Activated CD4-positive, alpha-beta T cell treated with anti-CD3 and anti-CD28 coated beads, Interleukin-2, amount 50 U/mL, for 24 hours (primary cell): ENCODE results near the gene ASXL1.
"Not testable (repeated sequence)": the region's sequence is repeated elsewhere in the genome, so short reads cannot be mapped to it uniquely, and the experiment has no call there.

ENCODE experiments used
- DNase-seq, 2 donors: peaks; one replicate each; pipeline ENCODE4 v3.0.0-alpha.2; 2020; ENCODE audit warnings: low read depth in 1 of 2, low spot score in 1 of 2

ASXL1 gene

DNA sequence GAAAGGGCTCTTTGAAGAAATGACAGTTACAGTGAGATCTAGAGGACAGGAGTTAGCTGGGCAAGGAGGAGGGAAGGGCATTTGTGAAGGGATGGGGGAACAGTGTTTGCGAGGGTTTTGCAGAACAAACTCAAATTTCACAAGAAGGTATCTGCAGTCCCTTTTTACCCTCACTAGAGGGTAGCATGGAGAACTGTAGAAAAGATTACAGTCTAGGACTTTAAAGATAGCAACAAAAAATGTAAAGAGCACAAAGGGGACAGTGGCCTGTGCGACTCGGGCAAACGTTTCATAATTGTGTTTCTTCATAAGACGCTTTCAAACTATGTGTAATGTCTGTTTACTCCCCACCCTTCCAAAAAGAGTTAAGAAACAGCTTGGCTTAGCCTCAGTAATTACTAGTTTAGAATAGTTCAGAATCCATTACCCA, 21.2 kb upstream of the ASXL1 start:
- DNase-seq: no peak

- no peak for DNase-seq
Measured at GRCh38 chr20:32337937-32338661, 20.0 kb upstream of the ASXL1 start.

- DNase-seq: no peak
Measured at GRCh38 chr20:32338665-32339064, 19.5 kb upstream of the ASXL1 start.

DNA sequence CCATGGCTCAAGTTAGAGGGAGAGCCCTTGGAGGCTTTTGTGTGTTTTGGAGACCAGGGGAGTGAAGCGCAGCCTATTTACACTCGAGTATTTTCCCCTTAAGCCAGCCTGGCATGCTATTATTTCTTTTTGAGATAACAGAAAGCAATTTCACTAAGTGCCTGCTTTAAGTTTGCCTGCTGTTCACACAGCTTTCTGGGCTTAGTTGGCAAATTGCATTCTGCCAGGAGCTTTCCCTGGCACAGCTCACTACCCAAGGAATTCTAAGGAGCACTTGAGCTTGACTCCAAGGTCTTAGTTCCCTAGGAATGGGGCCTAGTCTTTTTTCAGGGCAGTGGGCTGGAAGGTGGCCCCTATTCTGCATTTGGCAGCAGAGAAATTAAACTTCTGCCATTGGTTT, 19.0 kb upstream of the ASXL1 start:
- no peak for DNase-seq

DNA sequence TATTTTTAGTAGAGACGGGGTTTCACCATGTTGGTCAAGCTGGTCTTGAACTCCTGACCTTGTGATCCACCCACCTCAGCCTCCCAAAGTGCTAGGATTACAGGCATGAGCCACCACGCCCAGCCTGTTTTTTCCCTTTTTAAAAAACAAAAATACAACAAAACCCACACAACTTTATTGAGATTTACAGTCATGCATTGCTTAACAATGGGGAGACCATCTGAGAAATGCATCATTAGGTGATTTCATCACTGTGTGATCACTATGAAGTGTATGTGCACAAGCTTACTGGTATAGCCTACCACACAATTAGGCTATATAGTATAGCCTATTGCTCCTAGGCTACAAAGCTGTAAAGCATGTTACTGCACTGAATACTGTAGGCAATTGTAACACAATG, 17.1 kb upstream of the ASXL1 start:
- DNase-seq: not testable (repeated sequence)

DNA sequence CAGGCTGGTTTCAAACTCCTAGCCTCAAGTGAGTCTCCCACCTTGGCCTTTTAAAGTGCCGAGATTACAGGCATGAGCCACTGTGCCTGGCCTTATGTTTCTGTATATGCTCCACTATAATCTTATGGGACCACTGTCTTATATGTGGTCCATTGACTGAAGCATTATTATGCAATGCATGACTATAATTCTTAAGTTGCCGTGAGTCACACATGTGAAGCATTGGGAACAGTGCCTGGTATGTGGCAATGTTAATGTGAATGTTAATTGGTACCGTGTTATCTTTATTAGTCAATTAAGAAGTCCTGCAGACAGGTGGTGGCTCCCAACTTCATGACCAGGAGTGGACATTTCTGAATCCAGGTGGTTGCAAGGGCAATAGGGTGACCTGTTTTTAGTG, 14.7 kb upstream of the ASXL1 start:
- no peak for DNase-seq

GRCh38 chr20:32344835-32345506, 13.2 kb upstream of the ASXL1 start:
- no peak for DNase-seq

- no peak for DNase-seq
Measured at GRCh38 chr20:32348207-32348606, 9.9 kb upstream of the ASXL1 start.

DNA sequence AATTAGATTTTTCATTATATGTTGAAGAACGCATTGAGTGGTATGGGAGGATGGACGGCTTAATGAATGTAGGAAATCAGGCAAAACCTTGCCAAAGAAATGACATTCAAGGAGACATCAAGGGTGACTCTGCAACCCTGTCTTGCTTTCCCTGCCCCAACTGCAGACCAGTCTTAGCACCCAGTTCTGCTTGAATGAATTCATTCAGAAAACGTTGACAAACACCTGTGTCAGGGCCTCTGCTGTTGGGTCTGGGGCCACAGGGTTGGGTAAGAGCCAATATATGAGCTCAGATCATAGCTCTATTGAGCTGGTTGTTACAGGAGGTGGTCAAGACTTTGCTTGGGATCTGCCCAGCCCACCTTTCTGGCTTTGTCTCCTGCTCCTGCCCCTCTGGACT, 7.7 kb upstream of the ASXL1 start:
- DNase-seq: no peak

DNA sequence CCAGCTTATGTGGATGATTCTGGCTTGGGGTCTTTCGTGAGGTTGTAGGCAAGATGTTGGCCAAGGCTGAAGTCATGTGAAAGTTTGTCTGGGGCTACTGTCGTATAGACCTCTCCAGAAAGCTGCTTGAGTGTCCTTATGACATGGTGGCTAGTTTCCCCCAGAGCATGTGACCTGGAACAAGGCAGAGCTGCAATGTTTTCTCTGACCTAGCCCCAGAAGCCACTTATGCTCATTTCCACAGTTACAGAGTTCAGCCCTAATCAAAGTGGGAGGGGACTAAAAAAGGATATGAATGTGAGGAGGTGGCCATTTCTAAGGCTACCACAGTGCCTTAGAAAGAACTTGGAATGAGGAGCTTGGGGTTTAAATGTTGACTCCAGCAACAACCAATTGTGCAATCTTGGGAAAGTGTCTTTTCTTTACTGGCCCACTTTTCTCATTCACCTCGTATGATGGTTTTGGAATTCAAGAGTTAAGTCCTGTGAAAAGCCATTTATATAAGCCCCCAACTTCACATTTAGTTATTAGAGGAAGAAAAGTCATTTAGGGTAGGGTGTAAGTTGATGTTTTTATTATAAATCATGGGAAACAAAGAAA, 5.9 kb upstream of the ASXL1 start:
- no peak for DNase-seq

GRCh38 chr20:32353848-32354496, 4.2 kb upstream of the ASXL1 start:
- no peak for DNase-seq

DNA sequence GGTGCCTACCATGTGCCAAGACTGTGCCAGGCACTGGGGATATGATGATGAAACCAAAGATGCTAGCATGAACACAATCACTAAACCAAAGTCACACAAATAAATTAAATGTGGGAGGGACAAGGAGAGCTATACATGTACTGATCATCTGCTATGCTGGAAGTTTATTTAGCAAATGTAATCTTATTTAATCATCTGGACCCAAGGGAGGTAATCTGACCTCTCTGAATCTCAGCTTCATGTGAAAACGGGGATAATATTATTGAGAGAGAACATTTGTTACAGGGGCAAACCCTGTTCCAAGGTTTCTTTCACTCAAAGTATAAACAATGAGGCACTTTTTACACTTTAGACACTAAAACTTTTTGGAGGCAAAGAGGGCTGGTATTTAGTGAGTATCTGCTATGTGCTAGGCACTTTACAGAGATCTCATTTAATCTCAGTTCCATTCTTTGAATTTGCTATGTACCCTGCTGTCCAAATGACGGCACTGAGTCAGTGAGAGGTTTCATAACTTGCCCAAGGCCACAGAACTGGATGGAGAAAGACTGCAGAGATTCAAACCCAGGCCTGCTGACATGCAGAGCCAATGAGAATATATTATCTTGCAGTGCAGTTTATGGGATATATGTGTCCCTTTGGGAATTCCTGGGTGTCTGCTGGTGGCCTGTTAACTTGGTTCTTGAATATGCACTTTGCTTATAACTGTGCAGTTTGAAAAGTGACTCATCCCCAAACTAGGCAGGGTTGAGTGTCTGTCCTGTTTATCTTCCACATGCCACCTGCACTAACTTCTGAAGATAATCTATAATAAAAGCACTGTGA, 3.3 kb upstream of the ASXL1 start:
- no peak for DNase-seq

DNA sequence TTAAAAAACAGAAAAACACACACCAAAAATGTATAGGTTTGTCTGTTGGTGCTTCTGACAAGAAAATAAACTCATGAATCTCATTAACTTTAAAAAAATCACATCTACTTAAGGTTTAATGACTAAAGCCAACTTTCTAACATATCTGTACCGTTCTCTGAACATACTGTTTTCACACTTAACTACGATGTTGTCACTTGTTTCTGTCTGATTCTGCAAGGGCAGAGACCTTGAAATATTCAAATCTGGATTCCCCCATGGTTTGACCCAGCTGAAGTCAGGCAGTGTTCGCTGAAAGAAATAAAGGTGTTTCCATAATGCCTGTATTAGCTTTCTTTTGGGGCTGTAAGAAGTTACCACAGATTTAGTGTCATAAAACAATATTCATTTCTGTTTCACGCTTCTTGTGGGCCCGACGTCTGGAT, 2.7 kb upstream of the ASXL1 start:
- no peak for DNase-seq

GRCh38 chr20:32355907-32356621, 2.1 kb upstream of the ASXL1 start:
- DNase-seq: not testable (repeated sequence)

- no peak for DNase-seq
Measured at GRCh38 chr20:32356622-32357374, 1.3 kb upstream of the ASXL1 start.

GRCh38 chr20:32357375-32357868, 709 bp upstream of the ASXL1 start:
- no peak for DNase-seq

GRCh38 chr20:32358632-32358882, 426 bp downstream of the ASXL1 start:
- peak in 1 of 2 donors; percentile 67 for DNase-seq

DNA sequence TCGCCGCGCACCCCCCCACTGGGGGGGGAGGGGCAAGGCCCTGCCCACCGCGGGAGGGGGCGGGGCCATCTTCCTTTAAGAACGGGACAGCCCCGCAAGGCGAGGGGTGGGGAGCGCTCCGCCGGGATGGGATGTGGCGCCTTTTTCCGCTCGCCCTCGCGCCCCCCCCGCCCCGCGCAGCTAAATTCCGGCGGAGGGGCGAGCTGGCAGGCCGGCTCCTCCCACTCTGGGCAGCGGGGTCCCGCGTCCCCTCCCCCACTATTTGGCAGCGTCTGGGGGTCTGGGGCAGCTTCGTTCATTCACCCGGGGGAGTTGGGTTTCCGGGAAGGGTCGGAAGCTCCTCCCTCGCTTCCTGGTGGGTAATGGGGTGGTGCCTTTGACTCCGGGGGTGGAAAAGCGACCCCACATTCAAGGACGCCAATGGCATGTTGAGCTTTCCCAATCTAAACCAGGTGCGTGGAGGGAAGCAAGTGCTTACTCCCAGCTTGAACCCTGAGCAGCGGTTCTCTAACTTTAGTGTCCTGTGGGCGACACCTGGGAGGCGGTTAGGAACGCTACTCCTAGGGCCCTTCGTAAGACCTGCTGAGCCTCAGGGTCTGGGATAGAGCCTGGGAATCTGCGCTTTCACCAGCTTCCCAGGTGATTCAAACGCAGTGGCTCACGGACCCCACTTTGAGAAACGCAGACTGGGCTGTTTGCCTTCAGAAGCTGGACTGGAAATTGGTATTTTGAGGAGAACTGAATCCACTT, 927 bp downstream of the ASXL1 start:
- DNase-seq: peak in 1 of 2 donors; percentile 74
